GM12878 (cell line): ENCODE results near the gene VSTM4. TPM values are rescaled to one million over a fixed set of nuclear protein-coding genes. Genes with fewer than 3 reads are reported as not detected.

Experiments used
- ATF7 ChIP-seq: fragments of 450-650 bp; IDR thresholded peaks from 2 replicates; pipeline ENCODE4 v1.6.1; 2016; ENCODE audit warnings: low read depth, mild to moderate bottlenecking
- BHLHE40 ChIP-seq, 2 experiments: fragments of 450-650 bp in 1 of 2; IDR thresholded peaks; 2 replicates each; pipeline ENCODE4 v1.6.1; 2011 to 2017; ENCODE audit warnings: low read depth in 2 of 2, borderline replicate concordance in 1 of 2, improper control_type of control experiment in 1 of 2, low read length in 1 of 2, mild to moderate bottlenecking in 1 of 2
- CBX3 ChIP-seq: fragments of 200-600 bp; sonication (generic); IDR thresholded peaks from 2 replicates; pipeline ENCODE4 v1.6.1; 2016; ENCODE audit warnings: low read depth, borderline replicate concordance
- CBX5 ChIP-seq: sonication (generic); IDR thresholded peaks from 2 replicates; pipeline ENCODE4 v1.6.1; 2016; ENCODE audit warnings: low read depth, moderate library complexity, mild to moderate bottlenecking, inconsistent platforms
- CHD2 ChIP-seq: IDR thresholded peaks from 2 replicates; pipeline ENCODE4 v1.6.1; 2011; ENCODE audit warnings: low read depth, low read length, improper control_type of control experiment, borderline replicate concordance
- EED ChIP-seq: sonication (generic); IDR thresholded peaks from 2 replicates; pipeline ENCODE4 v1.6.1; 2016; ENCODE audit warnings: antibody characterized with exemption, low read depth
- FOS ChIP-seq: IDR thresholded peaks from 3 replicates; pipeline ENCODE4 v1.6.1; 2011; ENCODE audit warnings: borderline replicate concordance; ENCODE audit not compliant: insufficient read length; ENCODE audit errors: extremely low read depth
- HCFC1 ChIP-seq: fragments of 150-350 bp; IDR thresholded peaks from 2 replicates; pipeline ENCODE4 v1.6.1; 2014; ENCODE audit warnings: low read length
- JUND ChIP-seq: IDR thresholded peaks from 2 replicates; pipeline ENCODE4 v1.6.1; 2012; ENCODE audit warnings: low read depth, mild to moderate bottlenecking, low read length, improper control_type of control experiment, moderate library complexity
- KDM1A ChIP-seq: fragments of 200-600 bp; sonication (generic); IDR thresholded peaks from 2 replicates; pipeline ENCODE4 v1.6.1; 2016; ENCODE audit warnings: borderline replicate concordance
- NFIC ChIP-seq: IDR thresholded peaks from 2 replicates; pipeline ENCODE4 v1.6.1; 2012; ENCODE audit warnings: low read depth, mild to moderate bottlenecking, inconsistent platforms, low read length, moderate library complexity
- RUNX3 ChIP-seq: IDR thresholded peaks from 2 replicates; pipeline ENCODE4 v1.6.1; 2012; ENCODE audit warnings: low read length, inconsistent platforms
- SMAD1 ChIP-seq: fragments of 450-650 bp; IDR thresholded peaks from 2 replicates; pipeline ENCODE4 v1.6.1; 2018; ENCODE audit warnings: mild to moderate bottlenecking, low read depth; ENCODE audit not compliant: partially characterized antibody
- SP1 ChIP-seq: IDR thresholded peaks from one replicate; pipeline ENCODE4 v1.6.1; 2011; ENCODE audit warnings: low read depth, low read length
- SREBF2 ChIP-seq: IDR thresholded peaks from 2 replicates; pipeline ENCODE4 v1.6.1; 2012; ENCODE audit warnings: mild to moderate bottlenecking, low read length
- YBX1 ChIP-seq: fragments of 450-650 bp; IDR thresholded peaks from 2 replicates; pipeline ENCODE4 v1.6.1; 2016; ENCODE audit warnings: antibody characterized with exemption
- ZNF274 ChIP-seq: IDR thresholded peaks from one replicate; pipeline ENCODE4 v1.8.0; 2011; ENCODE audit not compliant: insufficient read length, insufficient read depth
- polyA plus RNA-seq, 11 experiments: library from polyadenylated mRNA; depleted of rRNA in 4 of 11; unstranded in 6 of 11; stranded (reverse) in 5 of 11; fragments of >200 nt; fragmentation: Nextera tagmentation in 4 of 11; fragmentation: Illumina TruSeq in 1 of 11; extraction: Ambion mirVana in 4 of 11; extraction: Trizol in 1 of 11; gene quantifications; 1 replicate in 1 of 11; 2 replicates in 10 of 11; pipeline versions ENCODE4 v1.2.1 to v1.2.3, GENCODE V29; 2011 to 2016; ENCODE audit warnings: inconsistent platforms in 2 of 11, missing spikeins in 2 of 11, low read depth in 1 of 11
- total RNA-seq, 4 experiments: library from RNA; depleted of rRNA in 3 of 4; stranded (reverse); fragments of >200 nt in 3 of 4; fragmentation: Illumina TruSeq in 1 of 4; extraction: Trizol in 1 of 4; gene quantifications; 2 replicates each; pipeline versions ENCODE4 v1.2.1 to v1.2.3, GENCODE V29; 2013 to 2021
- TF ChIP-seq, protein P1 (sequence below): fragments of 450-650 bp; conservative IDR thresholded peaks from 2 replicates; pipeline ENCODE4 v1.6.1; 2017; ENCODE audit warnings: mild to moderate bottlenecking, moderate library complexity
- TF ChIP-seq, protein P2 (sequence below): fragments of 450-650 bp; IDR thresholded peaks from 2 replicates; pipeline ENCODE4 v1.6.1; 2017; ENCODE audit warnings: borderline replicate concordance
- TF ChIP-seq, protein P3 (sequence below), 3 experiments: IDR thresholded peaks in 2 of 3; conservative IDR thresholded peaks in 1 of 3; 2 replicates each; pipeline ENCODE4 v1.5.1; 2011; ENCODE audit warnings: low read depth in 3 of 3, low read length in 3 of 3, mild to moderate bottlenecking in 3 of 3, control low read depth in 2 of 3, moderate library complexity in 2 of 3, inconsistent platforms in 1 of 3, mixed read lengths in 1 of 3; ENCODE audit not compliant: control insufficient read depth in 2 of 3, insufficient read depth in 1 of 3; ENCODE audit errors: extremely low read depth in 1 of 3
- TF ChIP-seq, protein P4 (sequence below): fragments of 450-650 bp; IDR thresholded peaks from 2 replicates; pipeline ENCODE4 v1.6.1; 2018; ENCODE audit warnings: mild to moderate bottlenecking, low read depth, moderate library complexity; ENCODE audit not compliant: partially characterized antibody
- TF ChIP-seq, protein P5 (sequence below): IDR thresholded peaks from 2 replicates; pipeline ENCODE4 v1.6.1; 2011; ENCODE audit warnings: low read depth, mild to moderate bottlenecking, low read length, moderate library complexity, borderline replicate concordance; ENCODE audit errors: extremely low read depth

Gene VSTM4
- total and polyA plus RNA-seq, 10 of the 15 experiments (the other 5 are each of a cell fraction or from before 2014, with no cell fraction given) = 0.01 to 0.14 (median 0.02) TPM; not detected in 7

DNA sequence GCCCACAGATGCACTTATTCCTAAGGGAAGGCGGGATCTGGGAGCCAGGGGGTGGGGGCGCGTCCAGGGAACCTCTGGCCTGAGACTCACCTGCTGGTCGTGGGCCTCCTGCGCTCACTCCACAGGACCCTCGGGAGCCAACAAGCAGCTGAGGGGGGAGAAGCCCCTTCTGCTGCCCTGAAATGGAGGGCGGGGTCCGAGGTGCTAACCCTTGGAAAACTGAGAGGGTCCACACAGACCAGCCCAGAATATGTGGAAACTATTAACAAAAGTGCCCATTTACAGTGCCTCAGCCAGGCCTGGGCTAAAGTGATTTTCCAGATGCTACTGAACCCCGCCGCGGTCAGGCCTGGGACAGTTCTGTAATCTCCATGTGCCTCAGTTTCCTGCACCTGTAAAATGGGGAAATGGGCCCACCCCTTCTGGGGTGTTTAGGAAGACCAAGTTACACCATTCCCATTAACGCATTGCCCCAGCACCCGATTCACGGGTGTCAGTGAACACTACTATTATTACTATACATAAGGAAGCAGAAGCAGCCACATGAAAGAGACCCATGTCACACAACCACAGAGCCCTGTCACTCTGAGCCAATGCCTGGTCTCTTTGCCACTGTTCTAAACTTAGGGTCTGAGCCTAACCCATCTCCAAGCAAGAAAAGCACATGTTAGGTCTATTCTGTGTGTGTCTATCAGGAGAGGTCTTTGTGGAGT, 630 bp upstream of the VSTM4 start (continued):
- TF ChIP-seq, protein P1, sequence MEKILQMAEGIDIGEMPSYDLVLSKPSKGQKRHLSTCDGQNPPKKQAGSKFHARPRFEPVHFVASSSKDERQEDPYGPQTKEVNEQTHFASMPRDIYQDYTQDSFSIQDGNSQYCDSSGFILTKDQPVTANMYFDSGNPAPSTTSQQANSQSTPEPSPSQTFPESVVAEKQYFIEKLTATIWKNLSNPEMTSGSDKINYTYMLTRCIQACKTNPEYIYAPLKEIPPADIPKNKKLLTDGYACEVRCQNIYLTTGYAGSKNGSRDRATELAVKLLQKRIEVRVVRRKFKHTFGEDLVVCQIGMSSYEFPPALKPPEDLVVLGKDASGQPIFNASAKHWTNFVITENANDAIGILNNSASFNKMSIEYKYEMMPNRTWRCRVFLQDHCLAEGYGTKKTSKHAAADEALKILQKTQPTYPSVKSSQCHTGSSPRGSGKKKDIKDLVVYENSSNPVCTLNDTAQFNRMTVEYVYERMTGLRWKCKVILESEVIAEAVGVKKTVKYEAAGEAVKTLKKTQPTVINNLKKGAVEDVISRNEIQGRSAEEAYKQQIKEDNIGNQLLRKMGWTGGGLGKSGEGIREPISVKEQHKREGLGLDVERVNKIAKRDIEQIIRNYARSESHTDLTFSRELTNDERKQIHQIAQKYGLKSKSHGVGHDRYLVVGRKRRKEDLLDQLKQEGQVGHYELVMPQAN = no peak
- TF ChIP-seq SMAD1 = no peak
- TF ChIP-seq NFIC = no peak
- no peak for TF ChIP-seq CHD2
- TF ChIP-seq HCFC1 = no peak
- TF ChIP-seq, protein P2, sequence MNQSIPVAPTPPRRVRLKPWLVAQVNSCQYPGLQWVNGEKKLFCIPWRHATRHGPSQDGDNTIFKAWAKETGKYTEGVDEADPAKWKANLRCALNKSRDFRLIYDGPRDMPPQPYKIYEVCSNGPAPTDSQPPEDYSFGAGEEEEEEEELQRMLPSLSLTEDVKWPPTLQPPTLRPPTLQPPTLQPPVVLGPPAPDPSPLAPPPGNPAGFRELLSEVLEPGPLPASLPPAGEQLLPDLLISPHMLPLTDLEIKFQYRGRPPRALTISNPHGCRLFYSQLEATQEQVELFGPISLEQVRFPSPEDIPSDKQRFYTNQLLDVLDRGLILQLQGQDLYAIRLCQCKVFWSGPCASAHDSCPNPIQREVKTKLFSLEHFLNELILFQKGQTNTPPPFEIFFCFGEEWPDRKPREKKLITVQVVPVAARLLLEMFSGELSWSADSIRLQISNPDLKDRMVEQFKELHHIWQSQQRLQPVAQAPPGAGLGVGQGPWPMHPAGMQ = no peak
- no peak for TF ChIP-seq YBX1
- peak; percentile 54 for TF ChIP-seq RUNX3
- TF ChIP-seq, protein P3, sequence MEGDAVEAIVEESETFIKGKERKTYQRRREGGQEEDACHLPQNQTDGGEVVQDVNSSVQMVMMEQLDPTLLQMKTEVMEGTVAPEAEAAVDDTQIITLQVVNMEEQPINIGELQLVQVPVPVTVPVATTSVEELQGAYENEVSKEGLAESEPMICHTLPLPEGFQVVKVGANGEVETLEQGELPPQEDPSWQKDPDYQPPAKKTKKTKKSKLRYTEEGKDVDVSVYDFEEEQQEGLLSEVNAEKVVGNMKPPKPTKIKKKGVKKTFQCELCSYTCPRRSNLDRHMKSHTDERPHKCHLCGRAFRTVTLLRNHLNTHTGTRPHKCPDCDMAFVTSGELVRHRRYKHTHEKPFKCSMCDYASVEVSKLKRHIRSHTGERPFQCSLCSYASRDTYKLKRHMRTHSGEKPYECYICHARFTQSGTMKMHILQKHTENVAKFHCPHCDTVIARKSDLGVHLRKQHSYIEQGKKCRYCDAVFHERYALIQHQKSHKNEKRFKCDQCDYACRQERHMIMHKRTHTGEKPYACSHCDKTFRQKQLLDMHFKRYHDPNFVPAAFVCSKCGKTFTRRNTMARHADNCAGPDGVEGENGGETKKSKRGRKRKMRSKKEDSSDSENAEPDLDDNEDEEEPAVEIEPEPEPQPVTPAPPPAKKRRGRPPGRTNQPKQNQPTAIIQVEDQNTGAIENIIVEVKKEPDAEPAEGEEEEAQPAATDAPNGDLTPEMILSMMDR (IDR thresholded peaks at IDR 0.05 in 2 of 3, conservative IDR thresholded peaks at IDR 0.05 in 1 of 3; ENCODE audit: control insufficient read depth in 2 of 3, extremely low read depth in 1 of 3, insufficient read depth in 1 of 3, low read depth in 3 of 3, low read length in 3 of 3) = no peak
- TF ChIP-seq, protein P4, sequence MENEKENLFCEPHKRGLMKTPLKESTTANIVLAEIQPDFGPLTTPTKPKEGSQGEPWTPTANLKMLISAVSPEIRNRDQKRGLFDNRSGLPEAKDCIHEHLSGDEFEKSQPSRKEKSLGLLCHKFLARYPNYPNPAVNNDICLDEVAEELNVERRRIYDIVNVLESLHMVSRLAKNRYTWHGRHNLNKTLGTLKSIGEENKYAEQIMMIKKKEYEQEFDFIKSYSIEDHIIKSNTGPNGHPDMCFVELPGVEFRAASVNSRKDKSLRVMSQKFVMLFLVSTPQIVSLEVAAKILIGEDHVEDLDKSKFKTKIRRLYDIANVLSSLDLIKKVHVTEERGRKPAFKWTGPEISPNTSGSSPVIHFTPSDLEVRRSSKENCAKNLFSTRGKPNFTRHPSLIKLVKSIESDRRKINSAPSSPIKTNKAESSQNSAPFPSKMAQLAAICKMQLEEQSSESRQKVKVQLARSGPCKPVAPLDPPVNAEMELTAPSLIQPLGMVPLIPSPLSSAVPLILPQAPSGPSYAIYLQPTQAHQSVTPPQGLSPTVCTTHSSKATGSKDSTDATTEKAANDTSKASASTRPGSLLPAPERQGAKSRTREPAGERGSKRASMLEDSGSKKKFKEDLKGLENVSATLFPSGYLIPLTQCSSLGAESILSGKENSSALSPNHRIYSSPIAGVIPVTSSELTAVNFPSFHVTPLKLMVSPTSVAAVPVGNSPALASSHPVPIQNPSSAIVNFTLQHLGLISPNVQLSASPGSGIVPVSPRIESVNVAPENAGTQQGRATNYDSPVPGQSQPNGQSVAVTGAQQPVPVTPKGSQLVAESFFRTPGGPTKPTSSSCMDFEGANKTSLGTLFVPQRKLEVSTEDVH = no peak
- TF ChIP-seq SP1 = no peak
- no peak for TF ChIP-seq ATF7
- no peak for TF ChIP-seq EED
- TF ChIP-seq SREBF2 = no peak
- TF ChIP-seq, protein P5, sequence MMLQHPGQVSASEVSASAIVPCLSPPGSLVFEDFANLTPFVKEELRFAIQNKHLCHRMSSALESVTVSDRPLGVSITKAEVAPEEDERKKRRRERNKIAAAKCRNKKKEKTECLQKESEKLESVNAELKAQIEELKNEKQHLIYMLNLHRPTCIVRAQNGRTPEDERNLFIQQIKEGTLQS = no peak
- TF ChIP-seq CBX5 = no peak
- TF ChIP-seq KDM1A = no peak
- no peak for TF ChIP-seq ZNF274
- no peak for TF ChIP-seq CBX3
- peak in 1 of 2 experiments; percentile 11; a peak in 1 of 4 replicates for TF ChIP-seq BHLHE40 (IDR thresholded peaks at IDR 0.05; ENCODE audit: borderline replicate concordance in 1 of 2, low read depth in 2 of 2, low read length in 1 of 2)
- no peak for TF ChIP-seq JUND
- TF ChIP-seq FOS = no peak
